22Rv1 (cell line): ENCODE results near the gene POMGNT2.

Experiments used
- ZFX ChIP-seq: fragments of 450-650 bp; IDR thresholded peaks from 2 replicates; pipeline ENCODE4 v1.6.1; 2017; ENCODE audit warnings: antibody characterized with exemption, borderline replicate concordance
- TF ChIP-seq, protein P1 (sequence below): fragments of 450-650 bp; IDR thresholded peaks from 2 replicates; pipeline ENCODE4 v1.5.1; 2017; ENCODE audit warnings: mild to moderate bottlenecking

DNA sequence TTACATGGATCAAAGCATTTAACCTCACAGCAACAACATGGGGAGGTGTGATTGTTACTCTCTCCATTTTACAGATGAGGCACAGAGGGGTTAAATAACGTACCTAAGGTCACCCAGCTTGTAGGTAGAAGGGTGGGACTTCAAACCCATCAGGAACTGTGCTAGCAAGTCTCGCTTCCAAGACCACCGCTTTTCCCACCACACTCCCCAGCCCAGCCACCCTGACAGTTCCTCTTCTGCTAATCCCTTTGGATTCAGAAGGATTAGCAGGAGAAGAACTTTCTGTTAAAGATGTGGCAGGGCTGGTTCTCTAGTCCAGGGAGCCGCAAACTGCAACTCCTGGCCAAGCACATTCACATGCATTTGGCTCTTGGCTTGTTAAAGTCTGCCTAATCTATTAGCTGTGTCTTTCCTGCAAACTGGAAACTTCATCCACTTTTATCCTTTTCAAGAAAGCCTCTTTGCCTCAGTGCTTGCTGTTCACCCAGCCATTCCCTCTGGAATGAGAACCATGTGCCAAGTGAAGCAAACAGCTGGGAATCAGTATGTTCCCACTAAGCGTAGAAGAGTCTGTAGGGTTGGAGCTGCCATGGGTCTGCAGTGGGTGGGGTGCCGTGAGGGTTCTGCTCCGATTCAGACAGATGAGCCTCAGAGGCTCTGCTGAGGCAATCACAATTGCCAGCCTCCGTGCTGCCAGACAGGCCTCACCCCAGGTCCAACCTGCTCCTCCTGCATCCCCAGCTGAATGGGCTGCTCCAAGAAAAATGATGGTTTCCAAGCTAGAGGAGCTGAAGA, 44.6 kb downstream of the POMGNT2 start:
- TF ChIP-seq, protein P1, sequence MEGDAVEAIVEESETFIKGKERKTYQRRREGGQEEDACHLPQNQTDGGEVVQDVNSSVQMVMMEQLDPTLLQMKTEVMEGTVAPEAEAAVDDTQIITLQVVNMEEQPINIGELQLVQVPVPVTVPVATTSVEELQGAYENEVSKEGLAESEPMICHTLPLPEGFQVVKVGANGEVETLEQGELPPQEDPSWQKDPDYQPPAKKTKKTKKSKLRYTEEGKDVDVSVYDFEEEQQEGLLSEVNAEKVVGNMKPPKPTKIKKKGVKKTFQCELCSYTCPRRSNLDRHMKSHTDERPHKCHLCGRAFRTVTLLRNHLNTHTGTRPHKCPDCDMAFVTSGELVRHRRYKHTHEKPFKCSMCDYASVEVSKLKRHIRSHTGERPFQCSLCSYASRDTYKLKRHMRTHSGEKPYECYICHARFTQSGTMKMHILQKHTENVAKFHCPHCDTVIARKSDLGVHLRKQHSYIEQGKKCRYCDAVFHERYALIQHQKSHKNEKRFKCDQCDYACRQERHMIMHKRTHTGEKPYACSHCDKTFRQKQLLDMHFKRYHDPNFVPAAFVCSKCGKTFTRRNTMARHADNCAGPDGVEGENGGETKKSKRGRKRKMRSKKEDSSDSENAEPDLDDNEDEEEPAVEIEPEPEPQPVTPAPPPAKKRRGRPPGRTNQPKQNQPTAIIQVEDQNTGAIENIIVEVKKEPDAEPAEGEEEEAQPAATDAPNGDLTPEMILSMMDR: no peak
- no peak for TF ChIP-seq ZFX
